ENCODE data around the gene MED16.

Gene MED16

GRCh38 chr19:928471-929202 is 35.6 kb upstream of the MED16 start:
- no peak for DNase-seq

- DNase-seq = no peak
Measured at GRCh38 chr19:927780-928401, 34.9 kb upstream of the MED16 start.

GRCh38 chr19:927351-927779 is 34.4 kb upstream of the MED16 start:
- no peak for DNase-seq

- no peak for DNase-seq
Measured at GRCh38 chr19:926589-927350, 33.8 kb upstream of the MED16 start.

GRCh38 chr19:926323-926588 is 33.3 kb upstream of the MED16 start:
- no peak for DNase-seq

GRCh38 chr19:925526-926322 is 32.7 kb upstream of the MED16 start, which contains the start of gene ARID3A:
TSS of gene ARID3A (plus strand) at chr19:926035. CDS start at chr19:929529, 3,494 bp downstream.
- DNase-seq = peak; percentile 62

- DNase-seq = peak; percentile 65
Measured at GRCh38 chr19:925087-925525, 32.1 kb upstream of the MED16 start.

GRCh38 chr19:924553-925086 is 31.6 kb upstream of the MED16 start:
- DNase-seq = no peak

- DNase-seq = peak; percentile 59
Measured at GRCh38 chr19:920051-920864, 27.3 kb upstream of the MED16 start.

- DNase-seq = peak; percentile 35
Measured at GRCh38 chr19:919199-920050, 26.4 kb upstream of the MED16 start.

- no peak for DNase-seq
Measured at GRCh38 chr19:918481-919198, 25.7 kb upstream of the MED16 start.

- DNase-seq = no peak
Measured at GRCh38 chr19:918152-918437, 25.1 kb upstream of the MED16 start.

GRCh38 chr19:917323-918151 is 24.6 kb upstream of the MED16 start, which contains the start of gene KISS1R:
TSS of gene KISS1R (plus strand) at chr19:917333. CDS start at chr19:917503, 170 bp downstream.
- no peak for DNase-seq

GRCh38 chr19:916645-917322 is 23.8 kb upstream of the MED16 start:
- no peak for DNase-seq

- DNase-seq = peak; percentile 83
Measured at GRCh38 chr19:913080-913748, 20.2 kb upstream of the MED16 start, which contains the start of gene R3HDM4. TSS of gene R3HDM4 (minus strand) at chr19:913219. CDS start at chr19:913157, 62 bp downstream.

GRCh38 chr19:912181-913079 is 19.4 kb upstream of the MED16 start:
- peak; percentile 41 for DNase-seq

All from effector CD4-positive, alpha-beta T cell (primary cell).